ENCODE results near the gene CYFIP2. TPM values are rescaled to one million over a fixed set of nuclear protein-coding genes. Genes with fewer than 3 reads are reported as not detected.

The CYFIP2 gene
- total RNA-seq, 4 donors from 2014 or later, result 4.2 to 10.3 (median 8.1) TPM

GRCh38 chr5:157343842-157344790, 78.2 kb downstream of the CYFIP2 start:
- Histone ChIP-seq H3K4me1 (no peaks in the 10 kb centered on the region), H3K27ac (no peak overlapping the region), H3K36me3 (no peaks in the 10 kb centered on the region), H3K4me3 (no peak overlapping the region), H3K9me3 (no peaks in the 10 kb centered on the region), H3K27me3 (no peaks in the 10 kb centered on the region)
- no peak for TF ChIP-seq CTCF (IDR thresholded peaks at IDR 0.05)
- TF ChIP-seq POLR2A (IDR thresholded peaks at IDR 0.05), result no peak
- DNase-seq, result no peak
- 76 to 77% methylated on average over 14 of the region's 14 CpGs for WGBS, 2 donors
- intact Hi-C loops (cut with DNase I), result loop anchor here (10.0 kb wide), 1 partner anchor 131 kb away; no protein-coding TSS in a partner anchor

- WGBS, 2 donors, result 77 to 80% methylated on average over 7 of the region's 7 CpGs
- H3K27ac ChIP-seq, result no peak overlapping the region
- no peaks in the 10 kb centered on the region for H3K4me1 ChIP-seq
- H3K27me3 ChIP-seq, result no peaks in the 10 kb centered on the region
- H3K9me3 ChIP-seq, result no peaks in the 10 kb centered on the region
- no peak for TF ChIP-seq POLR2A (IDR thresholded peaks at IDR 0.05)
- TF ChIP-seq CTCF (IDR thresholded peaks at IDR 0.05), result no peak
- no peaks in the 10 kb centered on the region for H3K36me3 ChIP-seq
- intact Hi-C loops (cut with DNase I), result loop anchor here (10.0 kb wide), 1 partner anchor 130 kb away; no protein-coding TSS in a partner anchor
- H3K4me3 ChIP-seq, result no peak overlapping the region
- DNase-seq, result no peak
Measured at GRCh38 chr5:157345067-157345466, 79.1 kb downstream of the CYFIP2 start.

- no peaks in the 10 kb centered on the region for H3K27me3 ChIP-seq
- intact Hi-C loops (cut with DNase I), result loop anchor here (10.0 kb wide), 1 partner anchor 129 kb away; no protein-coding TSS in a partner anchor
- no peak overlapping the region for H3K27ac ChIP-seq
- WGBS, 2 donors, result 82 to 86% methylated on average over 6 of the region's 6 CpGs
- no peak overlapping the region for H3K4me3 ChIP-seq
- no peaks in the 10 kb centered on the region for H3K36me3 ChIP-seq
- TF ChIP-seq CTCF (IDR thresholded peaks at IDR 0.05) (no peak), POLR2A (IDR thresholded peaks at IDR 0.05) (no peak)
- no peaks in the 10 kb centered on the region for H3K4me1 ChIP-seq
- no peaks in the 10 kb centered on the region for H3K9me3 ChIP-seq
- DNase-seq, result no peak
Measured at GRCh38 chr5:157345485-157345884, 79.6 kb downstream of the CYFIP2 start.

GRCh38 chr5:157347301-157348048, 81.6 kb downstream of the CYFIP2 start:
- H3K27ac ChIP-seq, result no peak overlapping the region
- H3K27me3 ChIP-seq, result no peaks in the 10 kb centered on the region
- H3K9me3 ChIP-seq, result no peaks in the 10 kb centered on the region
- DNase-seq, result no peak
- TF ChIP-seq POLR2A (IDR thresholded peaks at IDR 0.05) (no peak), CTCF (IDR thresholded peaks at IDR 0.05) (no peak)
- no peaks in the 10 kb centered on the region for H3K36me3 ChIP-seq
- 75 to 80% methylated on average over 7 to 15 of the region's 15 CpGs for WGBS, 2 donors
- no peak overlapping the region for H3K4me3 ChIP-seq
- no peaks in the 10 kb centered on the region for H3K4me1 ChIP-seq
- intact Hi-C loops (cut with DNase I), result loop anchor here (10.0 kb wide), 1 partner anchor 127 kb away; no protein-coding TSS in a partner anchor

- WGBS, 2 donors, result 83 to 100% methylated on average over 1 of the region's 2 CpGs
- Histone ChIP-seq H3K36me3 (no peaks in the 10 kb centered on the region), H3K4me3 (no peak overlapping the region), H3K27ac (no peak overlapping the region), H3K9me3 (no peaks in the 10 kb centered on the region), H3K27me3 (no peaks in the 10 kb centered on the region), H3K4me1 (no peaks in the 10 kb centered on the region)
- no peak for DNase-seq
- intact Hi-C loops (cut with DNase I), result loop anchor here (10.0 kb wide), 1 partner anchor 127 kb away; no protein-coding TSS in a partner anchor
- TF ChIP-seq CTCF (IDR thresholded peaks at IDR 0.05) (peak in 1 of 6 experiments; percentile 11), POLR2A (IDR thresholded peaks at IDR 0.05) (no peak)
Measured at GRCh38 chr5:157348049-157348400, 82.1 kb downstream of the CYFIP2 start.

Measured in esophagus squamous epithelium (tissue), 5 donors.